NOMO-1 (cell line): ENCODE measurements around the gene IP6K2.
A peak's percentile ranks its signal among the peaks of the same experiment; 100 is the strongest.
"Not testable (repeated sequence)": the region's sequence is repeated elsewhere in the genome, so short reads cannot be mapped to it uniquely, and the experiment has no call there.

ENCODE experiments used
- DNase-seq, 2 experiments: peaks; one replicate each; lab custom pipeline; 2025; ENCODE audit not compliant: unreplicated experiment in 2 of 2; lab: John Stamatoyannopoulos, UW

IP6K2 gene, protein sequence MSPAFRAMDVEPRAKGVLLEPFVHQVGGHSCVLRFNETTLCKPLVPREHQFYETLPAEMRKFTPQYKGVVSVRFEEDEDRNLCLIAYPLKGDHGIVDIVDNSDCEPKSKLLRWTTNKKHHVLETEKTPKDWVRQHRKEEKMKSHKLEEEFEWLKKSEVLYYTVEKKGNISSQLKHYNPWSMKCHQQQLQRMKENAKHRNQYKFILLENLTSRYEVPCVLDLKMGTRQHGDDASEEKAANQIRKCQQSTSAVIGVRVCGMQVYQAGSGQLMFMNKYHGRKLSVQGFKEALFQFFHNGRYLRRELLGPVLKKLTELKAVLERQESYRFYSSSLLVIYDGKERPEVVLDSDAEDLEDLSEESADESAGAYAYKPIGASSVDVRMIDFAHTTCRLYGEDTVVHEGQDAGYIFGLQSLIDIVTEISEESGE

DNA sequence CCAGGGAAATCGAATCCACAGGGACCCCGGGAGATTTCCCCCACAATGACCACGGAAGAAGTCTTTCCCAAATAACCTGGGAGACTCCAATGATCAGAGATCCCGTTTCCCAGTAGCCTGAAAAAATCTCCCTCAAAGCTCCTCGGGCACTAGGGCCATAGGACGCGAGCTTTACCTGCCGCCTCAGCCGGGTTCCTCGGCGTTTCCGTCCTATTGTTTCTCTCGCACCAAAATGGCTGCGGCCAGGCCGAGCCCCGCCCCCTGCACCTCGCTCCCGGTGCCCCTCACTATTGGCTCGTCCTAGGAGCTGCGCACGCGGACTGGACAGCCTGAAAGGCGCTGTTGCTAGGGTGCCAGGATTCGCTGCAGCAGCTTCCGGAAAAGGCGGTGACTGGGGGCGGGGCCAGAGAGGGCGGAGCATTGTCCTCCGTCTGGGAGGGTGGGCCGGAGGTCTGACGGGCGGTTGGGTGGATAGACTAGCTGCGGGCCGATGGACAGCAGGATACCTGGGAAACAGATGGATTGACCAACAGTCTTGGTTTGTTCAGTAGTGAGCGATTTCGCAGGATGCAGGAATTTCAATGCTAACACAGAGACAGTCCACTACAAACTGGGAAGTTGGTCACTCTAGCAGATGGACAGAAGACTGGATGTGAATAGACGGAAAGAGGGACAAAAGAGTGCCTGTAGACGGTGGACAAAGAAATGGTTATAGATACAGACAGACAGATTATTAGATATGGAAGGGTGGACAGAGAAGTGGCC, at the start of gene IP6K2:
TSS of gene IP6K2 (minus strand) at position 240 of the 765 bp plus-strand sequence. CDS start 21,930 bp downstream, outside the sequence.
- peak; percentile 96 to 99 for DNase-seq

DNA sequence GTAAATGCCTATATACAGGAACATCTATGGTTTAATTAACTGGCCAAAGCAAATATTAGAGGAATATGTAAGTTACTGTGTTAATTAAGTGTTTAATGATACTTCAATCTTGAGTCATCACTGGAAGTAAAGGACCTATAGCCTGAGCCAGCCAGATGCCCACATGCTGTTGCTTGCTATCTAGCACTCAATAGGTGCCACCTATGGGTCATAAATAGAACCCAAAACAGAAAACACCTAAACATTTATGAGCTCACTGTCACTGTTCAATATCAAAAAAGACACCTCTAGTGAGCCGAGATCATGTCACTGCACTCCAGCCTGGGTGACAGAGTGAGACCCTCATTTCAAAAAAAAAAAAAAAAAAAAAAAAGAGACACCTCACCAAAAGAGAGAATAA, 48.4 kb upstream of the IP6K2 start:
- no peak for DNase-seq

DNA sequence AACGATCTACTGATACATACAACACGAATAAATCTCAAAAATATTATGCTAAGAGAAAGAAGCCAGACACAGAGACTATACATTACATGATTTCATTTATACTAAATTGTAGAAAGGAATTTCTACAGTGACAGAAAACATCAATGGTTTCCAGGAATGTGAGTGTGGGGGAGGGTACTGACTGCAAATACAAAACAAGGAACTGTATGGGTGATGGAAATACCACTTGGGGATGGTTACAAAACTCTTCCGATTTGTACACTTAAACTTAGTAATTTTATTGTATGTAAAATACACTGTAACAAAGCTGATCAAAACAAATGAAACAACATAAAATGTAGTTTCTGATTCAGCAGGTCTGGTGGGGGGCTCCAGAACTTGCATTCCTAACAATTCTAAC, 45.8 kb upstream of the IP6K2 start:
- DNase-seq, result no peak

DNA sequence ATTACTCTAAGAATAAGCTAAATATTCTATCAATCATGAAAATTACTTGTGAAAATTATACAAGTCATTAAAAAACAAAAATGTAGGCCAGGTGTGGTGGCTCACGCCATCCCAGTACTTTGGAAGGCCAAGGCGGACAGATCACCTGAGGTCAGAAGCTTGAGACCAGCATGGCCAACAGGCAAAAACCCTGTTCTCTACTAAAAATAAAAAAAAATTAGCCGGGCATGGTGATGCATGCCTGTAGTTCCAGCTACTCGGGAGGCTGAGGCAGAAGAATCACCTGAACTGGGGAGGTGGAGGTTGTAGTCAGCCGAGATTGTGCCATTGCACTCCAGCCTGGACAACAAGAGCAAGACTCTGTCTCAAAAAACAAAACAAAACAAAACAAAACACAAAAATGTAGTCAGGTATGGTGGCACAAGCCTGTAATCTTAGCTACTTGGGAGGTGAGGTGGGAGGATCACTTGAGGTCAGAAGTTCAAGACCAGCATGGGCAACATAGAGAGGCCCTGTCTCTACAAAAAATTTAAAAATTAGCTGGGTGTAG, 43.0 kb upstream of the IP6K2 start:
- DNase-seq, result not testable (repeated sequence)

DNA sequence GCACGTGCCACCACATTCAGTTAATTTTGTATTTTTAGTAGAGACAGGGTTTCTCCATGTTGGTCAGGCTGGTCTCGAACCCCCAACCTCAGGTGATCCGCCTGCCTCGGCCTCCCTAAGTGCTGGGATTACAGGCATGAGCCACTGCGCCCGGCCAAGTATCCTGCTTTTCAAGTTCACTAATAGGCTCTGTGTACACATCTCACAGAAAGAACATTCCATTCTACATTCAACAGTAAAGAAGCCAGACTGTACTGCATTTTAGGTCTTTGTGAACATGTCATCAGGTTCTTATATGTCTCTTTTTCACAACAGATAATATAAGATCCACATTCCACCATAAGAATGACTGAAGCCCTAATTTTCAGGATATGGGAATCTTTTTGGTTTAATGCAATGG, 42.5 kb upstream of the IP6K2 start:
- DNase-seq, result not testable (repeated sequence)

DNA sequence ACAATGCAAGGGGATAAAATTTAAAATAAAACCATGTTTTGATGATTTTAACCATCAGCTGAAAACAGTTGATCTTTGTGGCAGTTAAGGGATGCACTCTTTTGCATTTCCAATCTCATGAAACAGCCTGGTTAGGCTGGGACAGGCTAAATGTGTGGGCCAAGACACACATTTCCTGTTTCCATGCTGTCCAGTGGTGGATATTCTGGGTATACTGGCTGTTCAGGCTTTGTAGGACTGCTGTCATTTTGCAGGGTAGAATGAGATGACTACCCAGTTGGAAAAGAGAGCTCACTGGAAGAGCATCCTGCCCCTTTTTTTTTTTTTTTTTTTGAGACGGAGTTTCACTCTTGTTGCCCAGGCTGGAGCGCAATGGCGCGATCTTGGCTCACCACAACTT, 42.0 kb upstream of the IP6K2 start:
- no peak for DNase-seq

DNA sequence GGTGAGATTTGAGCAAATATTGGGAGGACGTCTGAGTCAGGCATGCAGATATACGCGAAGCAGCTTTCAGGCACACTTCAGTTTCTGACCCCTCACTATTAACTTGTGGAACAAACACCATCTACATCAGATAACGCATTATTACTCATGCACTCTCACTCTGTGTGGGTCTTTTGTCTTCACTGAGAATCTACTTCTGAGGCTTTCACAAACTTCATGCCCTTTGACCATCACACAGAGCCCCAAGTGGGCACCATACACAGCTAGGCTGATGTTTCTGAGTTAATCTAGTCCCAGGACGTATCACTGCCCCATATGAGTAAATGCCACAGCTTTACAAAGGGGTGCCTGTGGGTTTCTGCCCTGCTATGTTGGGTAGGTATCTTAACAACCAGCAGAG, 39.6 kb upstream of the IP6K2 start:
- no peak for DNase-seq

DNA sequence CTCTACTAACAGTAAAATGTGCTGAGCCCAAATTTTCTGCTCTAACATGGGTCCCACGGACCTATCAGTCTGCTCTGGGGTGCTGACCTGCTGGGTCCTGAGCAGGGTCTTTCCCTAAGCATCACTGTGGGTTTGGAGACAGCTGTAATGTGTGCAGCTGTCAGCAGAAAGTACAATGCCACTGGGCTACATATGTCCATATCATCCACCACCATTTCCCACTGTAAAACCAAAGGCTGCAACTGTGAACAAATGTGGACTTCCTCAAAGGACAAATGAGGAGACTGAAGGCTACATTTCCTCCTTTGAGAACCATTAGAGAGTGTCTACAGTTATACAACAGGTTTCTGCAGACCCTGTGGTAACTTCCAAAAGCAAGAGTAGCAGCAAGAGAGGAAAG, 33.8 kb upstream of the IP6K2 start:
- peak in 1 of 2 experiments; percentile 51 for DNase-seq

DNA sequence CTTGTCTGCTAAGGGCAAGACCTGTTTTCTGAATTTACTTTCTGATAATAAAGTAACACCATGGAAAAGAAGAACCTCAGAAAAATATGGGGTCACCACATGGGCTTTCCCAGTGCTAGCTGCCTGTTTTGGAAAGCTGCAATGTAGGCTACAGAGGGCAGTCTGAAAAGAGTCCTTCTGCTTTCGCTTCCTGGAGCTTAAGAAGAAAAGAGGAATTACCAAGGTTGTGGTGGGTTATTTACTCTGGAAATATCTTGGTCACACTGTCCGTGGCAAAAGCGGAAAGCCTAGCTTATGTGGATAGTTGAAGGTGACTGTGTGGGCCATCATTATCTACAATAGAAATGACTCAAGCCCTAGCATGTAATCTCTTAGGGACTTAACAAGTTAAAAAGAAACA, 31.7 kb upstream of the IP6K2 start:
- DNase-seq, result peak; percentile 70 to 87

DNA sequence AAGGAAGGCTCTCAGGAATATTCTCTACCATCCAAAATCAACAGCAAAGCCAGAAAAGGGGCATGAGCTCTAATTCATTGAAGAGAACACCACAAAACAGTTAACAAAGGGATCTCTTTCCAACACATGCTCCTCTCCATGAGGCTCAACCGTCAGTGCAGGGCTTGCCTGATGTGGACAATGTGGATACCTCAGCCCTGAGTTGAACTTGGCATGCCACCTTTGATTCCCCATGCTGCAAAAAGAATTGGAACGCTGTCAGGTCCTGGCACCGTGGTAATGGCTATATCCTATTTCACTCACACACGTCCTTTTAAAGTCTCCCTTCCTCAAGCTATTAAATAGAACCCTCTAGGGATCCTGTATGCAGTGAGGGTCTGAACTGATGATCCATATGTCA, 30.7 kb upstream of the IP6K2 start:
- DNase-seq, result no peak

DNA sequence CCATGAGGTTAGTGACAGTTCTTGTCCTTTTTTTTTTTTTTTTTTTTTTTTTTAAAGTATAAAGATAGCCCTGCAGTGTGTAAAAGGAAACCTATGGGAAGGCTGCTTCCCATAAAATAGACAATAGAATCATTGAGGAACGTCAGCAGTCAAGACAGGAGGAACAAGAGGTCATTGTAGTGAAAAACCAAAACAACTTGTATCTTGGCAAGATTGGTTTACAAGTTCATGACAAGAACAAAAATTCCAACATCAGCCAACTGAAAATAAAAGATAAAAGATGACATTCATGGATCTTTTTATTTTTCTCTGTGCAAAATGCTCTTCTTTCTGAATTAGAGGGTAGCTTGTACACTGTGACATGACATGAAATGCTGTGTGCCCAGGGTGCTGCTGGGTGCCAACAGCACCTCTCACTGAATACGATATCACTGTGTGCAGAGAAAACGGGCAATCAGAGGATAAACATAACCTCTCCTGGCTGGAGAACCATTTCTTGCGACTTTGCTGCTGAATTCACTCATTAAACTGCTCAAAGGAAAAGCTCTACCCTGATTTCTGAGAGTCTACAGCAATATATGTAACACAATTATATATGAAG, 30.1 kb upstream of the IP6K2 start:
- DNase-seq, result no peak

DNA sequence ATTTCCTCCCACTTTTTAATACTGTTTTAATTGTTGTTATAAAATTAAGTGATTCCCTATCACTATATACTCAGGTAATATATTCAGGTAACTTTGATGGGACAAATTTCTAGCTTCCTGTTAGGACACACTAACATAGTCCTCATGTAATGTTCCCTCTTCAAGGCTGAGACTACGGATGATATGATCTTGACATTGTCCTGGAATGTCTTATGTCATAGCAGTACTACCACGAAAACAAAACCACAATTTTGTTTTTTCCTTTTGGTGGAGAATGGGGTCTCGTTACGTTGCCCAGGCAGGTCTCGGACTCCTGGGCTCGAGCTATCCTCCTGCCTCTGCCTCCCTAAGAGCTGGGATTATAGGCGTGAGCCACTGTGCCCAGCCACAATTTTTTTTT, 26.8 kb upstream of the IP6K2 start:
- DNase-seq, result no peak

DNA sequence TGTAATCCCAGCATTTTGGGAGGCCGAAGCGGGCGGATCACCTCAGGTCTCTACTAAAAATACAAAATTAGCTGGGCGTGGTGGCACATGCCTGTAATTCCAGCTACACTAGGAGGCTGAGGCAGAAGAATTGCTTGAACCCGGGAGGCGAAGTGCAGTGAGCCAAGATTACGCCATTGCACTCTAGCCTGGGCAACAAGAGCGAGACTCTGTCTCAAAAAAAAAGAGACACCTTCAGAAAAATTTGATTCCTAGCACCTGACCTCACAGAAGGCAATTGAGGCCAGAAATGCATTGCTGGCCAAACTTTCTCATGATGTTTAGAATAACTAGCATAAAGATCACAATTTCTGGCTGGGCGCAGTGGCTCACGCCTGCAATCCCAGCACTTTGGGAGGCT, 24.2 kb upstream of the IP6K2 start:
- DNase-seq, result not testable (repeated sequence)

DNA sequence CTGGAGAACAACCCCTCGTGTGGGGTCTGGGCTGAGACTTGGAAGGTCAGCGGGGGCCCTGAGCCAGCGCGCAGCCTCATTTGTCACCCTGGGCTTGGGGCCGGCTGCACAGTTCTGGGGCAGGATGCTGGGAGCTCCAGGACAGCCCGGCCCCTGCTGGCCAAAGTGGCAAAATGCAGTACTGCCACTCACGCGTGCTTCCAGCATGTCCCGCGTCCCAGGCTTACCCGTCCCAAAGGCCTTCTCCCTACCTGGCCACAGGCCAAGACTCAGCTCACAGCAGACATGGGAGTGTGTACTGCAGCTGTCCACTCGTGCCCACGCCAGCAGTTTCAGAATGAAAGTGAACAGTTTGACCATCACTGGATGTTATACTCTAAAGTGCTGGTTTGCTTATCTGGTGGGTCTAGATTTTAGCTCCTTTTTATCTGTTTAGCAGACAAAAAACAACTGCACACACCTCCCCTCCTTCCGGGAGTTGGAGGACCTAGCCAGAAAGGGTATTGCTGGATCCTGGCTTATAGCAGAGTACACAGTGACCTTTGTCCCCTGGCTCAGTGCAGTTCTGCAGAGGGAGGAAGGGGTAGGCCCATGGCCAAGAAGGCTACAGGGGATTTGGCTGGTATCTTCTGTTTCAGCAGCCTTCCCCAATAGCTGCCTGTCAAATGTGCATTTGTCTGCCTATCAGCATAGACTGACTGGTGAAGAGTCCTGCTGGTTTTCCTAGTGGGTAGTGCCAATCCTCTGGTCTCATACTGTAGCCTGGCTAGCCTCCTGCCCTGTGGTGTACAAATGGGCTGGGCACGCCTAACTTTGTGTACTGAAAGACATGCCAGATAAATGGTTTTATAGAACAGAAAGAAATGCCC, 23.2 kb upstream of the IP6K2 start:
- DNase-seq, result peak; percentile 33 to 35

DNA sequence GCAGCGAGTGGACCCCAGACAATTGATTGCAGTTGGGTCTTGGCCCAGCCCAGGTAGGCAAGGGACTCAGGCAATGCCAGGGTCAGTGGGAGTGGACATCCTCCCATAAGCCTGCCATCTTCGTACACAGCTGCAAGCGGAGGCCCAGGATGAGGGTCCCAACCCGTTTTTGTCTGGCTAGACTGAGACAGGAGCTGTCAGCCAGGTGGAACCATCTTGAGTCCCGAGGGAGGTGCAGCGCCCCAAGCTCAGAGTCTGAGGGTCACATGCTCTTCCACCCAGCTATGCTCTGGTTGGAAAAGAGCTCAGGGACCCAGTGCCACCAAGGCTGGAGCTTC, 22.6 kb upstream of the IP6K2 start:
- no peak for DNase-seq

DNA sequence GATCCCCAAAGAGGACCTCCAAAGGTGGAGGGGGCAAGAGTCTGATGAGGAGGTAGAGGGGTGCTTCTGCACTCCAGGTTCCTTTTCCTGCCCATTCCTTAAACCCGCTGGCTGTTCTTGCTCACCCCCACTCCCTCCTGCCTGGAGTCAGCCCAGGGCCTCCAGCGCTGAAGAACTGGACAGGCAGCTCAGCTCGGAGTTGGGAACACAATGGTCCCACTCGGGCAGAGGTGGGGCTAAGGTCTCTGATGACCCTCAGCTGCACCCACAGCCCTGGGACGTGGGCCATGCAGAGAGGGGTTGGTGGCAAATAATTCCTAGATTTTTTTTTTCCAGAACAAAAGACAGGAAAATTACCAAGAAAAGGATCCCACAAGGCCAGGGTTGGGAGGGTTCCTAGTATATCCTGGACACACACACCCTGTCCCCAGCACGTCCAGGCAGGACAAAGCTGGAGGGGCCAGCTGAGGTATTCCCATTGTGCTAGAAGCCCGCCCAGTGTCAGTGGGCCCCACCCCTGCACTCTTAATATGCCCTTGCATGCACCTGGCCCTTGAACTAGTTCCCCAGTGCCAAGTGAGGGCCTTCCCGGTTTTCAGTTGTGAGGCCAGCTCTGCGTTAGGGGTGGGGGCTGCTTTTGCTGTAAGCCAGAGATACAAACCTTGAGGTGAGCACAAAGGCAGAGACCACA, 22.1 kb upstream of the IP6K2 start:
- DNase-seq, result no peak

DNA sequence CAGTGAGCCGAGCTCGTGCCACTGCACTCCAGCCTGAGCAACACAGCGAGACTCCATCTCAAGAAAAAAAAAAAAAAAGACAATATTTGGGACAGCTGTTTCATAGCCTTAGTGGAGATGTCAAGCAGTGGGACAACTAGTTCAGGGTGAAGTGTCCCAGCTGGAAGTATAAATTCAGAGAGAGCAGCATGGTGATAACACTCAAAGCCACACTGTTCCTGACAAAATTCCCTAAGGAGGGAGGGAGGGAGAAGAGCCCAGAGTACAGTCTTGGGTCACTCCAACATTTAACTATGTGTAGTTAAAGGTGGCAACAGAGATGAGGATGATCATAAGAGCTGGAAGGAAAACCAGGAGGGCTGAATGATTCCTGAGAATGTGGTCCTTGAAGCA, 21.1 kb upstream of the IP6K2 start:
- no peak for DNase-seq

DNA sequence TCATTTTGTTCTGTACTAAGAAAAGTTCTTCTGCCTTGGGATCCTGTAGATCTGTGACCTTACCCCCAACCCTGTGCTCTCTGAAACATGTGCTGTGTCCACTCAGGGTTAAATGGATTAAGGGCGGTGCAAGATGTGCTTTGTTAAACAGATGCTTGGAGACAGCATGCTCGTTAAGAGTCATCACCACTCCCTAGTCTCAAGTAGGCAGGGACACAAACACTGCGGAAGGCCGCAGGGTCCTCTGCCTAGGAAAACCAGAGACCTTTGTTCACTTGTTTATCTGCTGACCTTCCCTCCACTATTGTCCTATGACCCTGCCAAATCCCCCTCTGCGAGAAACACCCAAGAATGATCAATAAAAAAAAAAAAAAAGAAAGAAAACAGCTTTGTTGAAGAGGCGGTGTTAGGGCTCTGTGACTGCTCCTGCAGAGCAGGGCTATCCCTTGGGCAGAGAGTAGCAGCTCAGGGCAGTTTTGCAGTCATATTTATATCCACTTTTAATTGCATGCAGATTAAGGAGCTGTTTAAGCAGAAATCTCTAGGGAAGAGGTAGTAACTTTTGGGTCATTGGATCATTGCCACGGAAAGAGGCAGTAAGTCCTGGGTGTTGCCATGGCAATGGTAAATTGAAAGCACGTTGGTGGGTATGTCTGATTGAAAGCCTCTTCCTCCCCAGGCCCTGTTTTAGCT, 18.2 kb upstream of the IP6K2 start:
- peak in 1 of 2 experiments; percentile 16 for DNase-seq

DNA sequence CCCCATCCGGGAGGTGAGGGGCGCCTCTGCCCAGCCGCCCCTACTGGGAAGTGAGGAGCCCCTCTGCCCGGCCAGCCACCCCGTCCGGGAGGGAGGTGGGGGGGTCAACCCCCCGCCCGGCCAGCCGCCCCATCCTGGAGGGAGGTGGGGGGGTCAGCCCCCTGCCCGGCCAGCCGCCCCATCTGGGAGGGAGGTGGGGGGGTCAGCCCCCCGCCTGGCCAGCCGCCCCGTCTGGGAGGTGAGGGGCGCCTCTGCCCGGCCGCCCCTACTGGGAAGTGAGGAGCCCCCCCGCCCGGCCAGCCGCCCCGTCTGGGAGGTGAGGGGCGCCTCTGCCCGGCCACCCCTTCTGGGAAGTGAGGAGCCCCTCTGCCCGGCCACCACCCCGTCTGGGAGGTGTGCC, 17.5 kb upstream of the IP6K2 start:
- DNase-seq, result not testable (repeated sequence)
